IMR-90 (cell line): ENCODE results near the gene TSPYL1. TPM values are rescaled to one million over a fixed set of nuclear protein-coding genes. Genes with fewer than 3 reads are reported as not detected.

Experiments
- BHLHE40 ChIP-seq: fragments of 150-350 bp; IDR thresholded peaks from 2 replicates; pipeline ENCODE4 v1.6.1; 2016; ENCODE audit warnings: mild to moderate bottlenecking, low read depth, low read length
- CHD1 ChIP-seq: IDR thresholded peaks from 2 replicates; pipeline ENCODE4 v1.6.1; 2012; ENCODE audit warnings: low read depth, low read length, improper control_type of control experiment
- CTCF ChIP-seq: conservative IDR thresholded peaks from 2 replicates; pipeline ENCODE4 v1.5.1; 2012; ENCODE audit warnings: mild to moderate bottlenecking, low read depth, low read length, improper control_type of control experiment
- NFE2L2 ChIP-seq: fragments of 150-350 bp; IDR thresholded peaks from 2 replicates; pipeline ENCODE4 v1.6.1; 2016; ENCODE audit warnings: low read depth, mild to moderate bottlenecking, low read length
- POLR2A ChIP-seq: IDR thresholded peaks from 2 replicates; pipeline ENCODE4 v1.6.1; 2012; ENCODE audit warnings: mild to moderate bottlenecking, low read depth, low read length
- RAD21 ChIP-seq: IDR thresholded peaks from 2 replicates; pipeline ENCODE4 v1.6.1; 2012; ENCODE audit warnings: low read length, improper control_type of control experiment
- SMC3 ChIP-seq: fragments of 150-350 bp; IDR thresholded peaks from 2 replicates; pipeline ENCODE4 v1.6.1; 2016; ENCODE audit warnings: low read depth, mild to moderate bottlenecking, antibody characterized with exemption, low read length, moderate library complexity
- polyA plus RNA-seq, 3 experiments: library from polyadenylated mRNA; depleted of rRNA; stranded (reverse); fragments of >200 nt; gene quantifications; 2 replicates each; pipeline ENCODE4 v1.2.3, GENCODE V29; 2012; ENCODE audit warnings: low replicate concordance in 1 of 3
- total RNA-seq: library from RNA; depleted of rRNA; stranded (reverse); fragments of >200 nt; gene quantifications from 2 replicates; pipeline ENCODE4 v1.2.3, GENCODE V29; 2012

TSPYL1 gene
- total and polyA plus RNA-seq, 2 of the 4 experiments (the other 2 are of a cell fraction): 32.4 to 111 TPM

GRCh38 chr6:116278854-116279231, 887 bp downstream of the TSPYL1 start (continued):
- no peak for TF ChIP-seq CTCF
- no peak for TF ChIP-seq RAD21
- TF ChIP-seq BHLHE40: no peak
- no peak for TF ChIP-seq CHD1
- no peak for TF ChIP-seq SMC3
- TF ChIP-seq NFE2L2: no peak
- no peak for TF ChIP-seq POLR2A
